ENCODE results near the gene COQ2.
A peak's percentile ranks its signal among the peaks of the same experiment; 100 is the strongest.

Gene COQ2

GRCh38 chr4:83266689-83267088 lies 17.9 kb downstream of the COQ2 start:
- no peak for ATAC-seq (ENCODE audit: low read depth)
- no peak for DNase-seq (ENCODE audit: low spot score)
- Histone ChIP-seq H3K9me3 (ENCODE audit: severe bottlenecking) (no peaks in the 10 kb centered on the region), H3K4me1 (ENCODE audit: insufficient read depth, poor library complexity, severe bottlenecking) (peaks cover 21% of the 10 kb centered on the region), H3K27me3 (ENCODE audit: insufficient read depth, poor library complexity, severe bottlenecking) (no peaks in the 10 kb centered on the region), H3K27ac (ENCODE audit: poor library complexity, severe bottlenecking) (peak overlapping the region; percentile 69), H3K36me3 (ENCODE audit: low read depth) (peaks cover 42% of the 10 kb centered on the region), H3K4me3 (ENCODE audit: severe bottlenecking) (no peak overlapping the region)
- no peak for TF ChIP-seq CTCF (IDR thresholded peaks at IDR 0.05; ENCODE audit: poor library complexity, severe bottlenecking)

- no peak for ATAC-seq (ENCODE audit: low read depth)
- Histone ChIP-seq H3K4me1 (ENCODE audit: insufficient read depth, poor library complexity, severe bottlenecking) (peaks cover 14% of the 10 kb centered on the region), H3K27ac (ENCODE audit: poor library complexity, severe bottlenecking) (no peak overlapping the region), H3K27me3 (ENCODE audit: insufficient read depth, poor library complexity, severe bottlenecking) (no peaks in the 10 kb centered on the region), H3K4me3 (ENCODE audit: severe bottlenecking) (no peak overlapping the region), H3K9me3 (ENCODE audit: severe bottlenecking) (no peaks in the 10 kb centered on the region), H3K36me3 (ENCODE audit: low read depth) (peaks cover 21% of the 10 kb centered on the region)
- DNase-seq (ENCODE audit: low spot score), result no peak
- TF ChIP-seq CTCF (IDR thresholded peaks at IDR 0.05; ENCODE audit: poor library complexity, severe bottlenecking), result no peak
Observed at GRCh38 chr4:83263106-83263505, 21.5 kb downstream of the COQ2 start.

- no peak for DNase-seq (ENCODE audit: low spot score)
Observed at GRCh38 chr4:83262682-83263081, 21.9 kb downstream of the COQ2 start.

GRCh38 chr4:83261307-83261706 lies 23.3 kb downstream of the COQ2 start:
- peaks cover 16% of the 10 kb centered on the region for H3K36me3 ChIP-seq (ENCODE audit: low read depth)
- H3K27ac ChIP-seq (ENCODE audit: poor library complexity, severe bottlenecking), result no peak overlapping the region

More at GRCh38 chr4:83262682-83263081, 21.9 kb downstream of the COQ2 start:
- H3K9me3 ChIP-seq (ENCODE audit: severe bottlenecking), result no peaks in the 10 kb centered on the region
- TF ChIP-seq CTCF (IDR thresholded peaks at IDR 0.05; ENCODE audit: poor library complexity, severe bottlenecking), result no peak
- no peak overlapping the region for H3K4me3 ChIP-seq (ENCODE audit: severe bottlenecking)
- no peak overlapping the region for H3K27ac ChIP-seq (ENCODE audit: poor library complexity, severe bottlenecking)
- H3K27me3 ChIP-seq (ENCODE audit: insufficient read depth, poor library complexity, severe bottlenecking), result no peaks in the 10 kb centered on the region
- H3K4me1 ChIP-seq (ENCODE audit: insufficient read depth, poor library complexity, severe bottlenecking), result peaks cover 10% of the 10 kb centered on the region
- no peak for ATAC-seq (ENCODE audit: low read depth)
- peaks cover 20% of the 10 kb centered on the region for H3K36me3 ChIP-seq (ENCODE audit: low read depth)

More at GRCh38 chr4:83261307-83261706, 23.3 kb downstream of the COQ2 start:
- Histone ChIP-seq H3K4me3 (ENCODE audit: severe bottlenecking) (no peak overlapping the region), H3K4me1 (ENCODE audit: insufficient read depth, poor library complexity, severe bottlenecking) (peaks cover 12% of the 10 kb centered on the region), H3K9me3 (ENCODE audit: severe bottlenecking) (no peaks in the 10 kb centered on the region), H3K27me3 (ENCODE audit: insufficient read depth, poor library complexity, severe bottlenecking) (no peaks in the 10 kb centered on the region)
- DNase-seq (ENCODE audit: low spot score), result no peak
- no peak for TF ChIP-seq CTCF (IDR thresholded peaks at IDR 0.05; ENCODE audit: poor library complexity, severe bottlenecking)
- ATAC-seq (ENCODE audit: low read depth), result no peak
